HepG2 (cell line): ENCODE measurements around the gene KMT2D. TPM values are rescaled to one million over a fixed set of nuclear protein-coding genes. Genes with fewer than 3 reads are reported as not detected.
A peak's percentile ranks its signal among the peaks of the same experiment; 100 is the strongest.

Source experiments
- FOXA3 ChIP-seq: IDR thresholded peaks from 2 replicates; pipeline ENCODE4 v1.6.1; 2016; ENCODE audit warnings: missing genetic modification reagents, missing compliant biosample characterization
- GTF3A ChIP-seq: sonication (generic); formaldehyde crosslinking; conservative IDR thresholded peaks from 2 replicates; pipeline ENCODE4 v1.4.0; 2020; ENCODE audit warnings: mild to moderate bottlenecking, missing genetic modification reagents
- HES4 ChIP-seq: sonication (generic); formaldehyde crosslinking; IDR thresholded peaks from 2 replicates; pipeline ENCODE4 v1.9.0; 2021; ENCODE audit warnings: mild to moderate bottlenecking, missing genetic modification reagents, borderline replicate concordance
- ISX ChIP-seq: sonication (generic); formaldehyde crosslinking; conservative IDR thresholded peaks from 2 replicates; pipeline ENCODE4 v1.5.0; 2020; ENCODE audit warnings: missing genetic modification reagents
- MXD4 ChIP-seq: IDR thresholded peaks from 2 replicates; pipeline ENCODE4 v1.6.1; 2016; ENCODE audit warnings: mild to moderate bottlenecking, missing biosample characterization, missing genetic modification reagents
- ONECUT2 ChIP-seq: sonication (generic); formaldehyde crosslinking; IDR thresholded peaks from 2 replicates; pipeline ENCODE4 v1.4.0; 2020; ENCODE audit warnings: missing genetic modification reagents
- PAF1 ChIP-seq: IDR thresholded peaks from 2 replicates; pipeline ENCODE4 v1.6.1; 2016; ENCODE audit warnings: missing genetic modification reagents, missing compliant biosample characterization
- SYNCRIP ChIP-seq: fragments of 200-400 bp; formaldehyde crosslinking; IDR thresholded peaks from 2 replicates; pipeline ENCODE4 v1.6.1; 2018; ENCODE audit warnings: mild to moderate bottlenecking, low read depth, low read length; ENCODE audit not compliant: insufficient read depth
- TAF1 ChIP-seq: sonication (generic); formaldehyde crosslinking; IDR thresholded peaks from 2 replicates; pipeline ENCODE4 v1.4.0; 2020; ENCODE audit warnings: missing genetic modification reagents
- TARDBP ChIP-seq: sonication (generic); formaldehyde crosslinking; IDR thresholded peaks from 2 replicates; pipeline ENCODE4 v1.8.0; 2022; ENCODE audit warnings: mild to moderate bottlenecking, missing genetic modification reagents
- TBX2 ChIP-seq: sonication (generic); formaldehyde crosslinking; IDR thresholded peaks from 2 replicates; pipeline ENCODE4 v1.5.0; 2020; ENCODE audit warnings: missing genetic modification reagents, mild to moderate bottlenecking, borderline replicate concordance
- ZNF224 ChIP-seq: sonication (generic); formaldehyde crosslinking; IDR thresholded peaks from 2 replicates; pipeline ENCODE4 v1.5.0; 2020; ENCODE audit warnings: mild to moderate bottlenecking, missing genetic modification reagents
- ZSCAN31 ChIP-seq: sonication (generic); formaldehyde crosslinking; IDR thresholded peaks from 2 replicates; pipeline ENCODE4 v1.5.0; 2020; ENCODE audit warnings: low read depth, mild to moderate bottlenecking, missing genetic modification reagents
- polyA plus RNA-seq, 8 experiments: library from polyadenylated mRNA; depleted of rRNA in 3 of 8; stranded (reverse) in 7 of 8; unstranded in 1 of 8; fragments of >200 nt; fragmentation: Illumina TruSeq in 4 of 8; extraction: Trizol in 4 of 8; gene quantifications; 2 replicates each; pipeline versions ENCODE4 v1.2.1 to v1.2.3, GENCODE V29; 2011 to 2016; ENCODE audit warnings: low read depth in 4 of 8, missing spikeins in 1 of 8, mixed read lengths in 1 of 8; ENCODE audit not compliant: insufficient read depth in 1 of 8
- total RNA-seq, 5 experiments: library from RNA; depleted of rRNA; stranded (reverse); fragments of >200 nt; fragmentation: Illumina TruSeq; extraction: Trizol; gene quantifications; 2 replicates each; pipeline ENCODE4 v1.2.3, GENCODE V29; 2016; ENCODE audit warnings: low read depth in 1 of 5
- TF ChIP-seq, protein P1 (sequence below): IDR thresholded peaks from 2 replicates; pipeline ENCODE4 v1.6.1; 2016; ENCODE audit warnings: missing compliant biosample characterization, missing genetic modification reagents, borderline replicate concordance
- TF ChIP-seq, protein P2 (sequence below): IDR thresholded peaks from 2 replicates; pipeline ENCODE4 v1.6.1; 2016
- TF ChIP-seq, protein P3 (sequence below): sonication (generic); formaldehyde crosslinking; IDR thresholded peaks from 2 replicates; pipeline ENCODE4 v1.4.0; 2020; ENCODE audit warnings: mild to moderate bottlenecking, missing genetic modification reagents
- TF ChIP-seq, protein P4 (sequence below), 2 experiments: sonication (generic) in 1 of 2; formaldehyde crosslinking in 1 of 2; IDR thresholded peaks; 2 replicates each; pipeline versions ENCODE4 v1.4.0 to v1.6.1; 2018 to 2020; ENCODE audit warnings: missing genetic modification reagents in 2 of 2, borderline replicate concordance in 1 of 2, low read depth in 1 of 2, mild to moderate bottlenecking in 1 of 2, missing biosample characterization in 1 of 2
- TF ChIP-seq, protein P5 (sequence below): sonication (generic); formaldehyde crosslinking; IDR thresholded peaks from 2 replicates; pipeline ENCODE4 v1.4.0; 2020; ENCODE audit warnings: missing genetic modification reagents, borderline replicate concordance
- TF ChIP-seq, protein P6 (sequence below): sonication (generic); formaldehyde crosslinking; IDR thresholded peaks from 2 replicates; pipeline ENCODE4 v1.4.0; 2020; ENCODE audit warnings: missing genetic modification reagents, low read depth, mild to moderate bottlenecking, borderline replicate concordance

KMT2D gene
- total and polyA plus RNA-seq, 2 of the 13 experiments (the other 11 are each of a cell fraction or from before 2014, with no cell fraction given): 8.1 to 10.4 TPM

DNA sequence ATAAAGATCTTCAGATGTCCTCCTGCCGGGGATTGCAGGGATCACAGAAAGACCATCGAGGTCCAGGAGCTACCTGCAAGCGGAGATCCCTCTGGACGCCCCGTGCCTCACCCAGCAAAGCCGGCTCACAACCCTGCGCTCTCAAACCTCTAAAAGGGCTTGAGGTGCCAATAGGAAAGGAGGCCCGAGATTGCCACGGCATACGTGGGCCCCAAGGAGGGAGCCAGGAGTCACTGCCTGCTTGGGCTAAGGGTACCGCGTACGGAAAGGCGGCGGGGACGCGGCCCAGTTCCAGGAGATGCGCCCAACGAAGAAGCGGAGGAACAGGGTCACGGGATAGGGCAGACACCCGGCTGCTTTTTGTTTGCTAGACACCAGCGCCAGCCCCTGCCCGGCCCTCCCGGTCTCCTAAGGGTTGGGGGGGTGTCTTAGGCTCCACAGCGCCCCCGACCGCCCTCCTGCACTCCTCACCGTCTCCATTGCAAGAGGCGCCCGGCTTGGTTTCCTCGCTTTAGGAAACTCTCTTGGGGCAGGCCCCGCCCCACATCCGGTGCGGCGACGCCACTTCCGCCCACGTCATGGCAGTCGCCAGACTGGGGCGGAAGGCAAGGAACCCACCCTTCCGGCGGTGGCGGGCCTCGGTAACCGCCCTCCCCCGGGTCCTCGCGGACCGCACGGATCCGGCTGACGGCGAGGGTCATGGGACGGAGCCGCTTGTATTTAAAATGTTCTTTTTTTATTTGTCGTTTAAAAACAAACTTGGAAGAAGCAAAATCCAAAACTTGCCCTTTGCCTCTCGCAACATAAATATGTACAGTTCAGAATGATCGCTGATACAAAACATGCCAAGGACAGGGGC, 42.1 kb downstream of the KMT2D start, which contains the start of gene PRKAG1 (continued):
- TF ChIP-seq, protein P1, sequence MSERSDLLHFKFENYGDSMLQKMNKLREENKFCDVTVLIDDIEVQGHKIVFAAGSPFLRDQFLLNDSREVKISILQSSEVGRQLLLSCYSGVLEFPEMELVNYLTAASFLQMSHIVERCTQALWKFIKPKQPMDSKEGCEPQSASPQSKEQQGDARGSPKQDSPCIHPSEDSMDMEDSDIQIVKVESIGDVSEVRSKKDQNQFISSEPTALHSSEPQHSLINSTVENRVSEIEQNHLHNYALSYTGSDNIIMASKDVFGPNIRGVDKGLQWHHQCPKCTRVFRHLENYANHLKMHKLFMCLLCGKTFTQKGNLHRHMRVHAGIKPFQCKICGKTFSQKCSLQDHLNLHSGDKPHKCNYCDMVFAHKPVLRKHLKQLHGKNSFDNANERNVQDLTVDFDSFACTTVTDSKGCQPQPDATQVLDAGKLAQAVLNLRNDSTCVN: 0 out of 2 replicates have a peak, but pooled peaks have one; percentile 50
- TF ChIP-seq ISX (CRISPR knock-in tag) (0 out of 2 replicates have a peak, but pooled peaks have one; percentile 70), TAF1 (CRISPR knock-in tag) (peak; percentile 79; the same call in 1 of the 2 replicates), TBX2 (CRISPR knock-in tag) (peak; percentile 58; the same call in 1 of the 2 replicates), TARDBP (CRISPR knock-in tag) (no peak), FOXA3 (CRISPR knock-in tag) (peak; percentile 44; the same call in 1 of the 2 replicates), HES4 (peak; percentile 60; the same call in 1 of the 2 replicates), GTF3A (CRISPR knock-in tag) (no peak), ONECUT2 (CRISPR knock-in tag) (no peak), MXD4 (no peak; the same call in 1 of the 2 replicates), PAF1 (CRISPR knock-in tag) (peak; percentile 45), ZSCAN31 (CRISPR knock-in tag) (0 out of 2 replicates have a peak, but pooled peaks have one; percentile 44), SYNCRIP (no peak), ZNF224 (no peak; the same call in 1 of the 2 replicates)
- TF ChIP-seq, protein P2, sequence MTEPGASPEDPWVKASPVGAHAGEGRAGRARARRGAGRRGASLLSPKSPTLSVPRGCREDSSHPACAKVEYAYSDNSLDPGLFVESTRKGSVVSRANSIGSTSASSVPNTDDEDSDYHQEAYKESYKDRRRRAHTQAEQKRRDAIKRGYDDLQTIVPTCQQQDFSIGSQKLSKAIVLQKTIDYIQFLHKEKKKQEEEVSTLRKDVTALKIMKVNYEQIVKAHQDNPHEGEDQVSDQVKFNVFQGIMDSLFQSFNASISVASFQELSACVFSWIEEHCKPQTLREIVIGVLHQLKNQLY (CRISPR knock-in tag): peak; percentile 40; the same call in 1 of the 2 replicates
- TF ChIP-seq, protein P3, sequence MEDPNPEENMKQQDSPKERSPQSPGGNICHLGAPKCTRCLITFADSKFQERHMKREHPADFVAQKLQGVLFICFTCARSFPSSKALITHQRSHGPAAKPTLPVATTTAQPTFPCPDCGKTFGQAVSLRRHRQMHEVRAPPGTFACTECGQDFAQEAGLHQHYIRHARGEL (CRISPR knock-in tag): no peak
- TF ChIP-seq, protein P4, sequence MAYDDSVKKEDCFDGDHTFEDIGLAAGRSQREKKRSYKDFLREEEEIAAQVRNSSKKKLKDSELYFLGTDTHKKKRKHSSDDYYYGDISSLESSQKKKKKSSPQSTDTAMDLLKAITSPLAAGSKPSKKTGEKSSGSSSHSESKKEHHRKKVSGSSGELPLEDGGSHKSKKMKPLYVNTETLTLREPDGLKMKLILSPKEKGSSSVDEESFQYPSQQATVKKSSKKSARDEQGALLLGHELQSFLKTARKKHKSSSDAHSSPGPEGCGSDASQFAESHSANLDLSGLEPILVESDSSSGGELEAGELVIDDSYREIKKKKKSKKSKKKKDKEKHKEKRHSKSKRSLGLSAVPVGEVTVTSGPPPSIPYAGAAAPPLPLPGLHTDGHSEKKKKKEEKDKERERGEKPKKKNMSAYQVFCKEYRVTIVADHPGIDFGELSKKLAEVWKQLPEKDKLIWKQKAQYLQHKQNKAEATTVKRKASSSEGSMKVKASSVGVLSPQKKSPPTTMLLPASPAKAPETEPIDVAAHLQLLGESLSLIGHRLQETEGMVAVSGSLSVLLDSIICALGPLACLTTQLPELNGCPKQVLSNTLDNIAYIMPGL (CRISPR knock-in tag; IDR thresholded peaks at IDR 0.05; ENCODE audit: borderline replicate concordance in 1 of 2, low read depth in 1 of 2): peak; percentile 90 to 96
- TF ChIP-seq, protein P5, sequence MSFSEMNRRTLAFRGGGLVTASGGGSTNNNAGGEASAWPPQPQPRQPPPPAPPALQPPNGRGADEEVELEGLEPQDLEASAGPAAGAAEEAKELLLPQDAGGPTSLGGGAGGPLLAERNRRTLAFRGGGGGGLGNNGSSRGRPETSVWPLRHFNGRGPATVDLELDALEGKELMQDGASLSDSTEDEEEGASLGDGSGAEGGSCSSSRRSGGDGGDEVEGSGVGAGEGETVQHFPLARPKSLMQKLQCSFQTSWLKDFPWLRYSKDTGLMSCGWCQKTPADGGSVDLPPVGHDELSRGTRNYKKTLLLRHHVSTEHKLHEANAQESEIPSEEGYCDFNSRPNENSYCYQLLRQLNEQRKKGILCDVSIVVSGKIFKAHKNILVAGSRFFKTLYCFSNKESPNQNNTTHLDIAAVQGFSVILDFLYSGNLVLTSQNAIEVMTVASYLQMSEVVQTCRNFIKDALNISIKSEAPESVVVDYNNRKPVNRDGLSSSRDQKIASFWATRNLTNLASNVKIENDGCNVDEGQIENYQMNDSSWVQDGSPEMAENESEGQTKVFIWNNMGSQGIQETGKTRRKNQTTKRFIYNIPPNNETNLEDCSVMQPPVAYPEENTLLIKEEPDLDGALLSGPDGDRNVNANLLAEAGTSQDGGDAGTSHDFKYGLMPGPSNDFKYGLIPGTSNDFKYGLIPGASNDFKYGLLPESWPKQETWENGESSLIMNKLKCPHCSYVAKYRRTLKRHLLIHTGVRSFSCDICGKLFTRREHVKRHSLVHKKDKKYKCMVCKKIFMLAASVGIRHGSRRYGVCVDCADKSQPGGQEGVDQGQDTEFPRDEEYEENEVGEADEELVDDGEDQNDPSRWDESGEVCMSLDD: no peak
- TF ChIP-seq, protein P6, sequence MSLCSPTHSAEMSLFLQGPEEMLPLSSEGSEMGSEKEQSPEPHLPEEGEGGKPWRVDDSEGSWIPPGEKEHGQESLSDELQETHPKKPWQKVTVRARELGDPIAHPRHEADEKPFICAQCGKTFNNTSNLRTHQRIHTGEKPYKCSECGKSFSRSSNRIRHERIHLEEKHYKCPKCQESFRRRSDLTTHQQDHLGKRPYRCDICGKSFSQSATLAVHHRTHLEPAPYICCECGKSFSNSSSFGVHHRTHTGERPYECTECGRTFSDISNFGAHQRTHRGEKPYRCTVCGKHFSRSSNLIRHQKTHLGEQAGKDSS (CRISPR knock-in tag): peak; percentile 27; the same call in 1 of the 2 replicates
